Measurements from ENCODE around the gene SGPL1.
A peak's percentile ranks its signal among the peaks of the same experiment; 100 is the strongest.

Gene SGPL1

GRCh38 chr10:70885481-70885880 lies 69.7 kb downstream of the SGPL1 start:
- no peak for DNase-seq (ENCODE audit: low spot score)

- no peak for DNase-seq (ENCODE audit: low spot score)
Measured at GRCh38 chr10:70885931-70886903, 70.5 kb downstream of the SGPL1 start.

DNA sequence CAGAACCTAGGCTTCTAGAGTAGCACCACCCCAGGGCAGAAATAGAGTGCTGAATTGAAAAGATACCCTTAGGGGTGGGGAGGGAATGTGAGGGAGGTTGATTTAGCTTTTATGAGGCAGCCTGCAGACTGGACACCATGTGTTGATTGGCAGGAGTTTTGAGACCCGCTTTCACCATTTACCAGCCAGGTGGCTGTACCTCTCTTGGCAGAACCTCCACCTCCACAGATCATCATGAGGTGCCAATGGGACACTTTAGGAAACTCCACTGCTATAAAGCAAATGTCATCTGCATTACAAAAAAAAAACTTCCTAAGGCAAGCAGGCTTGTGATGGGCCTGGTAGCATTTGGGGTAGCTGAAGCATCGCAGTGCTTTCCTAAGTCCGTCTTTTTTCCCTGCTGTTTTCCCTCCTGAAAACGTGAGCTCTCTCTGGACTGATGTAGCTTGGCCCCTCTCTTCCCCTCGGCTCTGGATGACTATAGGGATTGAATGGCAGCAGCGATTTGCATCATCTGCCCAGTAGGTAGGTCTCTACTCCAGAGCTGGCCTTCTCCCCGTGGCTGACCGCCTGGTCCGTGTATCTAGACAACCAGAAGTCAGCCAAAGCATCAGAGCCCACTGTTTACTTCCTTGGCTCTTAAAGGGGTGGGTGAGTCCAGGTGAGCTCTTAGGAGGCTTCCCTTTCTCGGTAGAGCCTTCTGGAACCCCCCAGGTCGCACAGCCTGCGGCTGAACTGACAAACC lies 71.3 kb downstream of the SGPL1 start:
- no peak for DNase-seq (ENCODE audit: low spot score)

DNA sequence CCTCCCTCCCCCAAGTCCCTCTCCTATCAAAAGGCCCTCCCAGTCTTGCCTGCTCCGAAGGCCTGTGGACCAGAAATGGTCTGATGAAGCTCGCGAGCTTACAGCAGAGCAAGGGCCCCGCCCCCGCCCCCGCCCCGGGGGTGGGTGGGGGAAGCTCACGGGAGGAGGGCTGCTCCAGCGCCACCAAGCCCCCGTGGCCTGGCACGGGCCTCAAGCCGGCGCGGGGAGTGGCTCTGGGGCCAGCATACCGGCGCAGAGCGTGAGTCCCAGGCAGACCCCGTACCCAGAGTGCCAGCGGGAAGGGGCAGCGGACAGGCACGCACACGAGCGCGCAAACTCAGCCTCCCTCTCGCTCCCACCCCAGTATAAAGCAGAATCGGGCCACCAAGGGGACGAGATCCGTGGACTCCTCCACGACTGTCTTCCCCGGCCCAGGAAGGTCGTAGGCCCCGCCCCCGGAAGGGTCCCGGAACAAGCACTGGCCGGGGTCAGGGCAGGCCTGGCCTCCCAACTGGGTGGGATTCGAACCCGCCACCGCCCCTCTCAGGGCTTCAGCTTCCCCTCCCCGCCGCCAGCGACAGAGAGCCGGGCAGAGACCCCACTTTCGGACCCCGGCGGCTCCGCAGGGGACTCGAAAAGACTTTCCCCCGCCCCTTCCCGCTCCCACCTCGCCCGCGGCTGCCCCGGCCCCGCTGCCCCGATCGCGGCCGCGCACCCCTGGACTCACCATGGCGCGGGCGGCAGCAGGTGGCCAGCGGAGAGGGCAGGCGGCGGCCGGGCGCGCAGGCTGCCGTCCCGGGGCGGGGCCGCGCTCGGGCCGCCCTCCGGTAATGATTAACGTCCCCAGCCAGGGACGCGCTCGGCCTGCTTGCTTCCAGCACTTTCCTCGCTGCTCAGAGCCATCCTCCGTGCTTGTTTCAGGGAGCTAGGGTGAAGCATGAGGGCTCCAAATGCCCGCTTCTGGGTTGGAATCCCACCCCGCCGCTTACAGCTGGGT lies 72.4 kb downstream of the SGPL1 start, which contains the start of gene PCBD1:
TSS of gene PCBD1 (minus strand) at position 762 of the 997 bp plus-strand sequence. CDS start at position 730, 32 bp downstream.
- peak; percentile 86 for DNase-seq (ENCODE audit: low spot score)

- peak; percentile 5 for DNase-seq (ENCODE audit: low spot score)
Measured at GRCh38 chr10:70889291-70889690, 73.5 kb downstream of the SGPL1 start.

DNA sequence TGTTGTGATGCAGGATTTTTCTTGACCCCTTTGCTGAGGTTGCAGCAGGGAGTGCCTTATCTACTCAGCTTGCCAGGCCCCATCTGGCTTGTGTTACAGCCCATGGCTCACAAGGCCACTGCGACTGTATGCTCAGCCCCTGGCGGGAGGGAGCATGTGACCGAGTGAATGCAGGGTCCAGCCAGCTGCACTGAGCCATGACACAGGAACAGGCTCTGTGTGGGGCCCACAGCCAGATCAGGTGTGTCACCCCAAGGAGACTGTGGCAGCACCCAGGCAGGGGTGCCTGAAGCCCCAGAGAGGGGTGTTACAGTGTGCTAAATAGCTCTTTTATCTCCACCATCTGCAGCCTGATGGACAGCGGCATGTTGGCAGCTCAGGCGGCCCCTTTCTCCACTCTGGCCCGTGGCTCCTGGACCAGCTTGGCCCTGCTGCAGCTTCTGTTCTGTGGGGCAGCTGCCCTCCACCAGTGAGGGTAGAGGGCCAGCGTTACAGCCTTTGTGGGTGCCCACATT lies 75.2 kb downstream of the SGPL1 start:
- no peak for DNase-seq (ENCODE audit: low spot score)

DNA sequence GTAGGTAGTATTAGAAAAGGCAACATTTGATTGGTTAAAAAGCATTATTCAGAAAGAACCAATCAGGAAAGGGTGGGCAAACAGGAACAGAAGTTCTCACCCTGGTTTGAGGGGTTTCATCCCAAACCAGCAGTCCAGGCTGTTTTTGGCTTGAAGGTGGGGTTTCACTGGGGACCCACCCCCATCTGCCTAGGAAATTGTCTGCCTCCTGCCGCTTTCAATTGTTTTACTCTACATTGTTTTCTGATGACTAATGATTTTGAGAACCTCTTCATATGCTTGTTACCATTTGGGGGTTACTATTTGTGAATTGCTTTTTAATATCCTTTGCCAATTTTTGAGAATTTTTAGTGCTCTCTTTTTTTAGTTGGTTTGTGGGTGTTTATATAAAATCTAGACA lies 75.9 kb downstream of the SGPL1 start:
- no peak for DNase-seq (ENCODE audit: low spot score)

GRCh38 chr10:70892631-70893030 lies 76.9 kb downstream of the SGPL1 start:
- no peak for DNase-seq (ENCODE audit: low spot score)

- no peak for DNase-seq (ENCODE audit: low spot score)
Measured at GRCh38 chr10:70893227-70894006, 77.7 kb downstream of the SGPL1 start.

- no peak for DNase-seq (ENCODE audit: low spot score)
Measured at GRCh38 chr10:70894416-70894815, 78.7 kb downstream of the SGPL1 start.

DNA sequence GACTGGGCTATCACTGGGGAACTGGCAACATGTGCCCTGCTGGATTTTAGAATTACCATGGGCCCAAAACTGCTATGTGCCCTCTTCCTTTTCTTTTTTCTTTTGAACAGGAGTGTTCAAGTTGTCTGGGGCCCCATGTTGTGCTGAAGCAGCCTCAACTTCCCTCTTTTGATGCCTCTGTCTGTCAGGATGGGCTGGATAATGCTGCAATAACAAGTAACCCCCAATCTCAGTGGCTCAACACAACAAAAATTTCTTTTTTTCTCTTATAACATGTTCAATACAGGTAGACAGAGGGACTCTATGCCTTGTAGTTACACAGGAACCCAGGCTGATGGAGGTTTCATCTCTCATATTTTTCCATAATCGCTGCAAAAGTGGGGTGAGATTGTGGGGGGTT lies 80.8 kb downstream of the SGPL1 start:
- DNase-seq (ENCODE audit: low spot score), result no peak

DNA sequence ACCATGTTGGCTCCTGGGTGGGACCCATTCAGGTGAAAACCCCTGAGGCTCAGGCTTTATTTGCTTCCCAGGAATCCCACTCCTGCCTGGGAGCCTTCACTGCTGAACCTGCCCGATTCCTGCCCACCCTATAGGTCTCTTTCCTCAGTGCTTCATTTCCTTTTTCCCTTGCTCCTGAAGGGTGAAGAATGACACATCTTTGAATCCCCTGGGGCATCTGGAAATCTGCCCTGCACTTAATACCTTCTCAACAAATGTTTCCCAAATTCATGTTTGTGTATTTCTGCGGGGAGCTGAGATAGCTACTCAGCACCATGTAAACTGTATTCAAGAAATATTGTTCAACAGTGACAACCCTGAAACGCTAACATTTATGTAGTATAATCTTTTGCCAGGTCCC lies 82.9 kb downstream of the SGPL1 start:
- no peak for DNase-seq (ENCODE audit: low spot score)

- no peak for DNase-seq (ENCODE audit: low spot score)
Measured at GRCh38 chr10:70899096-70899495, 83.3 kb downstream of the SGPL1 start.

DNA sequence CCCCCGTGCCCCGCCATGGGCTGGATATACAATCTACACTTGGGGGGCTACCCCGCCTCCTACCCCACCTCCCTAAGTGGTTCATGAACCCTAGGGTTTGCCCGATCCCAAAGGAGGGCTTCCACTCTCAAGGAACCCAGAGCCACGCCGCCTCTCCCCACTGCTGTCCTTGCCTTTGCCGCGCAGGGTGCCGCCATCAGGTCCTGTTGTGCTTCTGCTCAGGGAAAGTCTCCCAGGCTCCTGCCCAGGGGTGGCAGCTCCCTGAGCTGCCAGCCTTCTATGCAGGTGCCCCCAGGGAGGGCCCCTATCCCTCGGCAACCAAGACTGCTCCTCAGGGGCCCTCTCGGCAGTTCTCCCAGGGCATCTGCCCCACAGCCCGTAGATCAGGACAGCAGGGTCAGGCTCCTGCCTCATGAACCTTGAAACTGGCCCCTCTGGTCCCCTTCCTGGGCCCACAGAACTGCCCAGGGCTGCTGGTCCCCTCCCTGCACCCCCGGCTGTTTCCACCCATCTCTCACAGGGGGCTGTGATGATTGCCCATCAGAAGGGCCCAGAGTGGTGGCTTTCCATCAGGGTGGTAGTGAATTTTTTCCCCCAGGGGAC lies 85.6 kb downstream of the SGPL1 start:
- DNase-seq (ENCODE audit: low spot score), result no peak

GRCh38 chr10:70902661-70903261 lies 87.0 kb downstream of the SGPL1 start:
- no peak for DNase-seq (ENCODE audit: low spot score)

- peak; percentile 44 for DNase-seq (ENCODE audit: low spot score)
Measured at GRCh38 chr10:70903262-70903921, 87.6 kb downstream of the SGPL1 start.

- DNase-seq (ENCODE audit: low spot score), result no peak
Measured at GRCh38 chr10:70905071-70906021, 89.6 kb downstream of the SGPL1 start.

Data from LoVo (cell line).